Prostate gland (tissue), 2 donors: ENCODE measurements around the gene ITGA7.

Experiments used
- POLR2A ChIP-seq: fragments of 450-650 bp; IDR thresholded peaks from one replicate; pipeline ENCODE4 v1.6.1; 2016; ENCODE audit warnings: antibody characterized with exemption, mild to moderate bottlenecking
- POLR2AphosphoS5 ChIP-seq: sonication (generic); formaldehyde crosslinking; IDR thresholded peaks from one replicate; pipeline ENCODE4 v1.6.1; 2017; ENCODE audit warnings: antibody characterized with exemption
- TF ChIP-seq, protein P1 (sequence below), 4 experiments: fragments of 200-600 bp in 2 of 4; fragments of 450-650 bp in 2 of 4; sonication (generic) in 2 of 4; IDR thresholded peaks; 1 replicate in 3 of 4; 2 replicates in 1 of 4; pipeline ENCODE4 v1.5.1; 2016 to 2019; ENCODE audit warnings: antibody characterized with exemption in 4 of 4, mild to moderate bottlenecking in 2 of 4, moderate library complexity in 2 of 4

DNA sequence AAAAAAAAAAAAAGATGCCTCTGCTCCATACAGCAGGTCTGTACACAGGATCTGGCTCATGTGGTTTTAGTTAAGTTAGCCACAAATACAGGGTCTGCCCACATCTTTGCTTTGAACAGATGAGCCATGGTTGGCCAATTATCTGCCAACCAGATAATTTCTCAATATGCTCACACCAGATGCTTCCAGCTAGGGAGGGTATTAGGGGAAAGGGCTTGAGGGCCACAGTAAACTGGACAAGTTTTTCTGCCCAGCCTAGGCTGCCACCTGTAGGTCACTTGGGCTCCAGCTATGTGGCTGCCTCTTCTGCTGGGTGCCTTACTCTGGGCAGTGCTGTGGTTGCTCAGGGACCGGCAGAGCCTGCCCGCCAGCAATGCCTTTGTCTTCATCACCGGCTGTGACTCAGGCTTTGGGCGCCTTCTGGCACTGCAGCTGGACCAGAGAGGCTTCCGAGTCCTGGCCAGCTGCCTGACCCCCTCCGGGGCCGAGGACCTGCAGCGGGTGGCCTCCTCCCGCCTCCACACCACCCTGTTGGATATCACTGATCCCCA, 13.3 kb upstream of the ITGA7 start:
- TF ChIP-seq POLR2A (no peak), POLR2AphosphoS5 (peak; percentile 34)
- TF ChIP-seq, protein P1, sequence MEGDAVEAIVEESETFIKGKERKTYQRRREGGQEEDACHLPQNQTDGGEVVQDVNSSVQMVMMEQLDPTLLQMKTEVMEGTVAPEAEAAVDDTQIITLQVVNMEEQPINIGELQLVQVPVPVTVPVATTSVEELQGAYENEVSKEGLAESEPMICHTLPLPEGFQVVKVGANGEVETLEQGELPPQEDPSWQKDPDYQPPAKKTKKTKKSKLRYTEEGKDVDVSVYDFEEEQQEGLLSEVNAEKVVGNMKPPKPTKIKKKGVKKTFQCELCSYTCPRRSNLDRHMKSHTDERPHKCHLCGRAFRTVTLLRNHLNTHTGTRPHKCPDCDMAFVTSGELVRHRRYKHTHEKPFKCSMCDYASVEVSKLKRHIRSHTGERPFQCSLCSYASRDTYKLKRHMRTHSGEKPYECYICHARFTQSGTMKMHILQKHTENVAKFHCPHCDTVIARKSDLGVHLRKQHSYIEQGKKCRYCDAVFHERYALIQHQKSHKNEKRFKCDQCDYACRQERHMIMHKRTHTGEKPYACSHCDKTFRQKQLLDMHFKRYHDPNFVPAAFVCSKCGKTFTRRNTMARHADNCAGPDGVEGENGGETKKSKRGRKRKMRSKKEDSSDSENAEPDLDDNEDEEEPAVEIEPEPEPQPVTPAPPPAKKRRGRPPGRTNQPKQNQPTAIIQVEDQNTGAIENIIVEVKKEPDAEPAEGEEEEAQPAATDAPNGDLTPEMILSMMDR (IDR thresholded peaks at IDR 0.05): peak in 3 of 4 experiments; percentile 49 to 70 (median 61)
